Smooth muscle cell (in vitro differentiated cells): ENCODE results near the gene ATRAID. TPM values are rescaled to one million over a fixed set of nuclear protein-coding genes. Genes with fewer than 3 reads are reported as not detected.

ENCODE experiments used
- DNase-seq: peaks from one replicate; lab custom pipeline; 2025; ENCODE audit not compliant: unreplicated experiment; lab: John Stamatoyannopoulos, UW
- H2AFZ ChIP-seq: fragments of 200-600 bp; sonication (generic); 2 replicates; pipeline ENCODE4 v1.6.0; 2016; ENCODE audit warnings: antibody characterized with exemption, low read depth, mild to moderate bottlenecking
- H3F3A ChIP-seq: fragments of 200-600 bp; sonication (generic); 2 replicates; pipeline ENCODE4 v1.6.0; 2017; ENCODE audit warnings: antibody characterized with exemption, low read depth
- H3K27ac ChIP-seq: fragments of 200-600 bp; sonication (generic); 2 replicates; pipeline ENCODE4 v1.5.1; 2016; ENCODE audit warnings: low read depth, mild to moderate bottlenecking
- H3K27me3 ChIP-seq: fragments of 200-600 bp; sonication (generic); 2 replicates; pipeline ENCODE4 v1.6.1; 2016; ENCODE audit warnings: low read depth, mild to moderate bottlenecking
- H3K36me3 ChIP-seq: fragments of 200-600 bp; sonication (generic); 2 replicates; pipeline ENCODE4 v1.5.1; 2016; ENCODE audit warnings: low read depth
- H3K4me1 ChIP-seq: fragments of 200-600 bp; sonication (generic); 2 replicates; pipeline ENCODE4 v1.5.1; 2016; ENCODE audit warnings: low read depth
- H3K4me2 ChIP-seq: fragments of 200-600 bp; sonication (generic); 2 replicates; pipeline ENCODE4 v1.6.0; 2016; ENCODE audit warnings: mild to moderate bottlenecking
- H3K4me3 ChIP-seq: fragments of 200-600 bp; sonication (generic); 2 replicates; pipeline ENCODE4 v1.5.1; 2016; ENCODE audit warnings: mild to moderate bottlenecking
- H3K79me2 ChIP-seq: fragments of 200-600 bp; sonication (generic); 2 replicates; pipeline ENCODE4 v1.6.0; 2016; ENCODE audit warnings: low read depth, mild to moderate bottlenecking
- H3K9ac ChIP-seq: fragments of 200-600 bp; sonication (generic); 2 replicates; pipeline ENCODE4 v1.6.0; 2016; ENCODE audit warnings: low read depth
- H3K9me3 ChIP-seq: fragments of 200-600 bp; sonication (generic); replicated peaks from 2 replicates; pipeline ENCODE4 v1.5.1; 2016; ENCODE audit warnings: low read depth
- H4K20me1 ChIP-seq: fragments of 200-600 bp; sonication (generic); 2 replicates; pipeline ENCODE4 v1.6.0; 2016; ENCODE audit warnings: low read depth
- whole genome bisulfite sequencing: methylation state at CpG from one replicate; pipeline ENCODE4 v1.1.7; 2016; ENCODE audit warnings: low lambda C conversion rate; 5-methylcytosine and 5-hydroxymethylcytosine counted together
- polyA plus RNA-seq: library from polyadenylated mRNA; unstranded; fragments of >200 nt; fragmentation: Nextera tagmentation; extraction: Ambion mirVana; gene quantifications from 2 replicates; pipeline ENCODE4 v1.2.1, GENCODE V29; 2016
- total RNA-seq: library from RNA; depleted of rRNA; stranded (reverse); fragments of >200 nt; gene quantifications from 2 replicates; pipeline ENCODE4 v1.2.3, GENCODE V29; 2014
- TF ChIP-seq, protein P1 (sequence below): fragments of 200-600 bp; sonication (generic); IDR thresholded peaks from 2 replicates; pipeline ENCODE4 v1.5.1; 2017; ENCODE audit warnings: borderline replicate concordance, mild to moderate bottlenecking, antibody characterized with exemption; ENCODE audit not compliant: insufficient read depth, poor library complexity, severe bottlenecking

The ATRAID gene
- total and polyA plus RNA-seq, 2 experiments from 2014 or later: 233 to 335 TPM

DNA sequence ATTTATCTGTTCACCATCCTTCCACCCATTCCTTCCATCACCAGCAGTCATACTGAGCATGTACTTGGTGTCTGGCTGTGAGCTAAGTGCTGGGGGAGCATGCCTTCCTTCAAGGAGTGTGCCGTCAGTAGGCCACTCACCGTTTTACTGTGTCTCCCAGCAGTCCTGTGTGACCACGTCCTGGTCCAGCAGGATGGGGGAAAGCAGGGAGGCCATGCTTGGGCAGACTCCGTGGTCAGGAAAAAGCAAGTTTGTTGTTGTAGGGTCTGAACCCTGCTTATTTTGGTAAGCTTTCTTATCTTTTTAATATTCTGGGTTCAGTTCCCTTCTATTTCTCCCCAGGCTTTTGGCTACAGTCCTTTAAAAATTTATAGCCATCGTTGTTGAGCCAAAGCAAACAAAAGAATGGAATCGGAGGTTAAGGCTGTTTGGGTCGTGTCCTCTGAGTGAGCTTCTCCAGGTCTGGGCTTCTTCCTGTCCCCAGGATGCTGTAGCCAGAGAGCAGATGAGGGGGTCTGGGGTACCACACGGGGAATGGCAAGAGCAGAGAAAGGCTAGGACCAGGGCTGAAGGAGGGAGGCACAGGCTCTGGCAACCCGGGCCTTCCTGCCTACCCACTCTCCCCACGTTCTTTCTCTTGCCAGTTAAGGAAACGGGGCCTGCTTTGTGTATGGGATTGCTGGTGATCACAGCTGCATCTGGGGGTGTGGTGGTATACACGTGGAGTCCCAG, 37.5 kb downstream of the ATRAID start:
- no peak for DNase-seq
- WGBS: 85% methylated on average over 12 of the region's 12 CpGs
- no peaks in the 10 kb centered on the region for H4K20me1 ChIP-seq

DNA sequence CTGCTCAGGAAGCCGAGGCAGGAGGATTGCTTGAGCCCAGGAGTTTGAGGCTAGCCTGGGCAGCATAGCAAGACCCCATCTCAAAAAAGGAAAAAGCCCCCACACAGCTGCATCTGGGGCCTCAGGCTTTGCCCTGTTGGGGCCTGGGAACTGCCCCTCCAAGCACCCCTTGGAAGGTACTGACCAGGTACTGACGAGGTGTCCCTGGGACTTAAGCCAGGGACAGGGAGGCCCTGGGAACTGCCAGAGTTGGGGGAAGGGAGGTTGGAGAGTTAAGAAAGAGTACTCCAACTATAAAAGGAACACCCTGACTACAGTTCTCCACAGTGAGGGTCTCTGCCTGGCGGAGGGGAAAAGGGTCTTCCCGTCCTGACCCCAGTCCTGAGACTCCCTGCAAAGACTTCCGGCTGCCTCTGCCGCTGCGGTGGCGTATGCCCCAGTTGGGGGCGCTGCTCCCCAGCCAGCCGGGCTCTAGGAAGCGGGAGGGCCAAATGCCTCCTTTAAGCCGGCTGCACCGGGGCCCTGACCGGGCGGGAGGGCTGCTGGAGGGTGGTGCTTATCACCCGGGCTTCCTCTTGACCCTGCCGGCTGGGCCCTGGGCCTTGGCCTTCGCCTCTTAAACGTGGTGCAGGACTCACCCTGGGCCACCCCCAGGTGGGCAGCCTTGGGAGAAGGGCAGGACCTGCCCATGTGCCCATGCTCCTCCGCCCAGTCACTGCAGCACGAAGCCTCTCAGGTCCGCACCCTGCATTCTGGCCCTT, 38.2 kb downstream of the ATRAID start:
- TF ChIP-seq, protein P1, sequence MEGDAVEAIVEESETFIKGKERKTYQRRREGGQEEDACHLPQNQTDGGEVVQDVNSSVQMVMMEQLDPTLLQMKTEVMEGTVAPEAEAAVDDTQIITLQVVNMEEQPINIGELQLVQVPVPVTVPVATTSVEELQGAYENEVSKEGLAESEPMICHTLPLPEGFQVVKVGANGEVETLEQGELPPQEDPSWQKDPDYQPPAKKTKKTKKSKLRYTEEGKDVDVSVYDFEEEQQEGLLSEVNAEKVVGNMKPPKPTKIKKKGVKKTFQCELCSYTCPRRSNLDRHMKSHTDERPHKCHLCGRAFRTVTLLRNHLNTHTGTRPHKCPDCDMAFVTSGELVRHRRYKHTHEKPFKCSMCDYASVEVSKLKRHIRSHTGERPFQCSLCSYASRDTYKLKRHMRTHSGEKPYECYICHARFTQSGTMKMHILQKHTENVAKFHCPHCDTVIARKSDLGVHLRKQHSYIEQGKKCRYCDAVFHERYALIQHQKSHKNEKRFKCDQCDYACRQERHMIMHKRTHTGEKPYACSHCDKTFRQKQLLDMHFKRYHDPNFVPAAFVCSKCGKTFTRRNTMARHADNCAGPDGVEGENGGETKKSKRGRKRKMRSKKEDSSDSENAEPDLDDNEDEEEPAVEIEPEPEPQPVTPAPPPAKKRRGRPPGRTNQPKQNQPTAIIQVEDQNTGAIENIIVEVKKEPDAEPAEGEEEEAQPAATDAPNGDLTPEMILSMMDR: peak; percentile 56
- H3K27ac ChIP-seq: no peak overlapping the region
- no peaks in the 10 kb centered on the region for H3K4me1 ChIP-seq
- WGBS: 19% methylated on average over 22 of the region's 22 CpGs
- no peak overlapping the region for H3K4me3 ChIP-seq
- DNase-seq: no peak
- no peaks in the 10 kb centered on the region for H4K20me1 ChIP-seq
- no peaks in the 10 kb centered on the region for H3K79me2 ChIP-seq
- peaks cover 14% of the 10 kb centered on the region for H3K27me3 ChIP-seq
- no peaks in the 10 kb centered on the region for H3F3A ChIP-seq
- no peaks in the 10 kb centered on the region for H3K9me3 ChIP-seq
- no peak overlapping the region for H3K4me2 ChIP-seq
- no peak overlapping the region for H3K9ac ChIP-seq
- no peaks in the 10 kb centered on the region for H3K36me3 ChIP-seq
- H2AFZ ChIP-seq: no peak overlapping the region

More for the DNA sequence above, 37.5 kb downstream of the ATRAID start:
- Histone ChIP-seq H3K27me3 (peaks cover 8% of the 10 kb centered on the region), H3K4me3 (no peak overlapping the region), H3K4me1 (no peaks in the 10 kb centered on the region), H3K79me2 (no peaks in the 10 kb centered on the region), H3F3A (no peaks in the 10 kb centered on the region), H3K27ac (no peak overlapping the region), H3K9me3 (no peaks in the 10 kb centered on the region), H3K36me3 (peaks cover under 1% of the 10 kb centered on the region), H3K9ac (no peak overlapping the region), H2AFZ (no peak overlapping the region), H3K4me2 (no peak overlapping the region)
- TF ChIP-seq, protein P1: no peak

DNA sequence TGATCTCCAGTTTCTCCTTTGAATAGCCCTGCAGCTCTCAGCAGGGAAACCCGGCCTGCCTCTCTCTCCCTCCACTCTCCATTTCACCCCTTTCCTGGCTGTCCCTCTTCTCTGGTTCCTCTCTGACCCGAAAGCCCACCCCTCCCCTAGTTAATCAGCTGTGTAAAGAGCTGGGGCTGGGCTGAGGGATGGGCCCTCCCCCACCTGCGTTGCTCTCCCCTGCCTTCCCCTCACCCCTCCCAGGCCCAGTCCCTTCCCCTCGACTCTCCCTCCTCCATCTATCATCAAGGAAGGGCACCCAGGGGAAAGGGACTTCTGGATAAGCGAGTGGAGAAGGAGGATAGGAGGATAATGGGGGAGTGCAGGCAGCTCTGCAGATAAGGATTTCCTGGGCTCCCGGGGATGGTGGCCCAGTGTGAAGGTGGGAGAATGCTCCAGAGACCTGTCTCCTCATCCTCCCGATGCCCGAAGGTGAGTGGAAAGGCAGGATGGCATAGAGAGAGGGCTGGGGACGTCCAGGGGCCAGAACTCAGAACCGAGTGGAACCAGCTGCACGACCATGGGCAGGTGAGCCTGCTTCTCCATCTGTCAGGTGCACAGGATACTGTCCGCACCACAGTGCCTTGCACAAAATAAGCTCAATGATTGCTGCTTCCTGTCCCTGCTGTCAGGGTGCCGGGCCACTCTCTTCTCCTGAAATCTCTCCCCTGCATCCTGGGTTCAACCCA, 39.0 kb downstream of the ATRAID start:
- H3K36me3 ChIP-seq: no peaks in the 10 kb centered on the region
- H3K27ac ChIP-seq: no peak overlapping the region
- H3K4me1 ChIP-seq: no peaks in the 10 kb centered on the region
- H3F3A ChIP-seq: no peaks in the 10 kb centered on the region
- H3K27me3 ChIP-seq: peaks cover 20% of the 10 kb centered on the region
- no peak overlapping the region for H2AFZ ChIP-seq
- no peak overlapping the region for H3K9ac ChIP-seq
- no peak overlapping the region for H3K4me3 ChIP-seq
- H3K9me3 ChIP-seq: no peaks in the 10 kb centered on the region
- no peak for DNase-seq
- H3K79me2 ChIP-seq: no peaks in the 10 kb centered on the region
- TF ChIP-seq, protein P1: no peak
- no peaks in the 10 kb centered on the region for H4K20me1 ChIP-seq
- WGBS: 69% methylated on average over 12 of the region's 13 CpGs
- no peak overlapping the region for H3K4me2 ChIP-seq
